GM19240 (cell line): ENCODE measurements around the gene CPA5.

Experiments used
- DNase-seq: peaks from one replicate; pipeline ENCODE4 v3.0.0; 2011; ENCODE audit warnings: low spot score; ENCODE audit not compliant: insufficient read length

Gene CPA5

DNA sequence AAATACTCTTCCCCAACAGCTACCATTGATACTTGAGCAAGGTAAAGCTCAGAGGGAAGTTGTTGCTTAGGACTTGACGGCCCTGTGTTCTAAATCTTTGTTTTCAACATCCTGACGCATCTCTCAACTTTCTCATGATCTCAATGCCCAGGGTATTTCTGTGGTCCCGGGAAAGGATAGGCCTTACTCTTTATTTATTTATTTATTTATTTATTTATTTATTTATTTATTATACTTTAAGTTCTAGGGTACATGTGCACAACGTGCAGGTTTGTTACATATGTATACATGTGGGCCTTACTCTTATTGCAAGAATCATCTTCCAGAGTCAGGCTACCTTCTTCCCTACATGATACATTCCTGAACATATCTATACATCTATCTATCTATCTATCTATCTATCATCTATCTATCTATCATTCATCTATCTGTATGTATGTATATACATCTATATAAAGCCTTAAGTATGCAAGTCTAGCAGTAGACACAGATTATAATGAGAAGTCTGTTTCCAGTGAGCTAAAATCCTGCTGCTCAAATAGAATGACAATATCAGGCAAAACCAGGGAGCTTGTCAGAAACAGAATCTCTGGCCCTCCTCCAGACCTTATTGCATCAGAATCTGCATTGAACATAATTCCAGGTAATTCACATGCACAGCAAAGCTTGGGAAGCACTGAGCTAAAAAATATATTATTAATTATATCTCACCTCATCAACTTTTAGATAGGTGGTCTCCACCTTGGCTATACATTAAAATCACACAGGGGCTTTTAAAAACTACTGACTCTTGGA is 12.2 kb upstream of the CPA5 start:
- DNase-seq: no peak

DNA sequence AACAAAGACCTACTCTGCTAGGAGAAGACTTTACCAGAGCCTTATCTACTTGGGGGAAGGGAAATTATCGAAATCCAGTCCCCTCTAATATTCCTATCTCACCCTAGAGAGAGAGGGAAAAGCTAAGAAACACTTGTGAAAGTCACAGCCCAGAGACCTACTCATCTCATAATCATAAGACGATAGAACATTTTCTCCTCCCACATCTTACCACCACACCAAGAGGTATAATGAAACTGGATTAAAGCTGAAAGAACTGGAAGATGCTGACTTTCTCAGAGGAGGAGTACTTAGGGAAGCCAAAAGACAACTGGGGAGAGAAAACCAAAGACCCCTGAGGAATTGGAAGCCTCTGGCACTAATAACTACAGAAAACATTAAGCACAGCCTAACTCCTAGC is 10.8 kb upstream of the CPA5 start:
- DNase-seq: no peak

DNA sequence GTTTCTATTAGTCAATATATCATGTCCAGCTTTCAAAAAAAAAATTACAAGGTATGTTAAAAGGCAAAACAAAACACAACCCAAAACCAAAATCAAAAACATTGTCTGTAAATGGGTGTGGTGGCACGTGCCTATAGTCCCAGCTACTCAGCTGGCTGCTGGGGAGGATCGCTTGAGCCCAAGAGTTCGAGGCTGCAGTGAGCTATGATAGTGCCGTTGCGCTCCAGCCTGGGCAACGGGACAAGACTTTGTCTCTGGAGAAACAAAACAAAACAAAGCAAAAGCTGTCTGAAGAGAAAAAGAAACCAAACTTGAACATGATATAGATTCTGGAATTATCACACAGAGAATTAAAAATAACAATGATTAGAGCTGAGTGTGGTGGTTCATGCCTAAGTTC is 10.3 kb upstream of the CPA5 start:
- DNase-seq: no peak

DNA sequence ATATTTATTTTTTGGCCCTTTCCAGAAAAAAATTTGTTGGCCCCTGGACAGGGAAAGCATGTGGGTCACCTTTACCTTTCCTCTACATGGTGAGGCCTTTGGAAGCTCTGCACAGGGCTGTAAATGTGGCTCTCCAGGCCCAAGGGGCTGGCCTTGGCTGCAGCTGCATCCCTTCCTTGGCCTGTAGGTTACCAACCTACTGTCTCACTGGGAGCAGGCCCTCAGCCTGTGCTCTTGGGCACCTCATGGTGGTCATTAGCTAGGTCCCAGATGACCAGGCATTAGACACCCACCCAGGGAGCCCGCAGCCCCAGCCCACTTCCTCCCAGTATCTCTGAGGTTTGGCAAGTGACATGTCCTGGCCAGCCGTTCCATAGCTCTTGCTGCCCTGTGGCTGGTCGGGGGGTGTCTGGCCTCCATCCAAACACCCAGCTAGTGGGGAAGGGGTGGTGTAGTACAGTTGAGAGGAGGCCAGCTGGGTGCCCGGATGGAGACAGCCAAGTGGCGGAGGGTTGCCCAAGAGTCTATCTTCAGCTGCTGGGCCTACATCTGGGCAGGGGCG is 7.1 kb upstream of the CPA5 start:
- DNase-seq: no peak

DNA sequence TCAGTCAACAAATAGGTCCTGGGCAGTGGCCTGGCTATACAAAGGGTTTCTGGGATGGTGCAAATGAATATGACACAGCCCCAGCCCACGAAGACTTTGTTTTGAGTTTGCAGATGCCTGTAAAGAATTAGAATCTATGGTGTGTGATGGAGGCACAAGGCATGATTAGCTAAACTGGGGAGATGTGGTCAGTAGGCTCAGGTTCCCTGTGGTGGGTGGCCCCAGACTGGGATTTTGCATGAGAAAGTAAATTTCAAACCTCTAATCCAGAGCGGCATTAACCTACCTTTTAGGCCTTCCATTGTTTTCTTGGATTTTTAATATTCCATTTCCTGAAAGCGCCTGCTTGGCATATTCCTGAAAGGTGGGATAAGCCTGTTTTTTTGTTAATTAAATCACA is 6.4 kb upstream of the CPA5 start:
- DNase-seq: no peak

DNA sequence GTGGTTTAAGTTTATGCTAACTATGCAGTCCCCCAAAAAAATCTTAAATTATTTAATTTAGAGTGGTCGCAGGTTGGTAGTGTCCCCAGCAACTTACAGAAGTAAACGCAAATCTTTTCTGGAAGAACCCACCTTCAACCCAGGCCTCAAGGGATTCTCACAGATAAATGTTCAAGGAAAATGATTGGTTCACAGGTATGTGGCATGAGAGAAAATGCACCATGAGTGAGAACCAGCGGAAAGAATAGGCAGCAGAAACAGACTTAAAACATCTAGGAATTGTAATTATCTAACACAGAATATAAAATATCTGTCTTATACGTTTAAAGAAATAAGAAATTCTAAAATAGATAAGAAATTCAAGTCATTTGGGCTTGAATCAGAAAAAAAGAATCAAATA is 2.7 kb upstream of the CPA5 start:
- no peak for DNase-seq

DNA sequence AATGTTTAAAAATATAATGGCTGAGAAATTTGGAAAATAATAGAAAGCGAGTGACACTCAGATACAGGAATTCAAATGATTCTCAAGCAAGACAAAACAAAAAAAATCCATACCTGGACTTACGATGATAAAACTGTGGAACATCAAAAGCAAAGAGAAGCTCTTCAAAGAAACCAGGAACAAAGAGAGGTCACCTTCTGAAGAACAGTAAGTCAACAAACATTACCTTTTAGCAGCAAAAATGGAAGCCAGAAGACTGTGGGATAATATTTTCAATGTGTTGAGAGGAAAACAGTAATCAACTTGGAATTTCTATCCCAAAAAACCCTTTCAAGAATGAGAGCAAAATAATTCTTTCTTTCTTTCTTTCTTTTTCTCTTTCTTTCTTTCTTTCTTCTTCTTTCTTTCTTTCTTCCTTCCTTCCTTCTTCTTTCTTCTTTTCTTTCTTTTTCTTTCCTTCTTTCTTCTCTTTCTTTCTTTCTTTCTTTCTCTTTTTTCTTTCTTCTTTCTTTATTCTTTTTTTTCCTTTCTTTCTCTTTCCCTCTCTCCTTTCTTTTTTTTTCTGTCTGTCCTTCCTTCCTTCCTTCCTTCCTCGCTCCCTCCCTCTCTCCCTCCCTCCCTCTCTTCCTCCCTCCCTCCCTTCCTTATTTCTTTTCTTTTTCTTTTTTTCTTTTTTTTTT is 1.8 kb upstream of the CPA5 start:
- DNase-seq: no peak

DNA sequence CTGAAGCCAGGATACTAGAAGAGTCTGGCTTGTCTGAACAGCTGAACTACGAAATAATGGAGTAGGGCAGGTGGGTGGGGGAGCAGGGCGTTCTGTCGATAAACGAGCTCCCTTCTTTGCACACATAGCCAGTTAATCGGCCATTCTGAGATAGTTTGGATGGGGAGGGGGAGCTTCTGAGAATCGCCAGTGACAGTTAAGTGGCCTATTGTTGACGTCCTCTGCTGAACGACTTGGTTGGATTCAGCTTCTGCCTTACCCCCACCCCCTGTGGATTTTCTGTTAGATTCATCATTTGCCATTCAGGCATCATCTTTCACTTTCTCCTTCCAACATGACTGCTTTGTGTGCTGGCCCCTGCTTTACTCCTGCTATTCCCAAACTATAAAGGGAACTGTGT is 520 bp downstream of the CPA5 start:
- no peak for DNase-seq

DNA sequence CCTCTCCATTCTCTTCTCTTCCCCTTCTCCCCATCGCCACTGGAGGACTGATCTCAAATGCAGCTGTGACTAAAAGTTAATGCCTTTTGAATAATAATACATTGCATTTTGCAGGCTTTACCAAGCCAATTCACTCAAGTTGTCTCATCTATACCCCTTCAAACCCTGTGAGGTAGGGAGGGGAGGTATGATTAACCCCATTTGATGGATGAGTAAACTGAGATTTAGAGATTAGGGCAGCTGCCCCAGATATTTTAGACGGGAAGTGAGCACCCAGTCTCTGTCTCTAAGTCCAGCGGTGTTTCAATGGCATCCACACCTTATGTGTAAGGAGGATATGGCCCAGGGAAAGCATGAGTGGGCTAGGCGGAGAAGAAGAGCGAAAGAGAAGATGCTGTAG is 1.1 kb downstream of the CPA5 start:
- DNase-seq: no peak

DNA sequence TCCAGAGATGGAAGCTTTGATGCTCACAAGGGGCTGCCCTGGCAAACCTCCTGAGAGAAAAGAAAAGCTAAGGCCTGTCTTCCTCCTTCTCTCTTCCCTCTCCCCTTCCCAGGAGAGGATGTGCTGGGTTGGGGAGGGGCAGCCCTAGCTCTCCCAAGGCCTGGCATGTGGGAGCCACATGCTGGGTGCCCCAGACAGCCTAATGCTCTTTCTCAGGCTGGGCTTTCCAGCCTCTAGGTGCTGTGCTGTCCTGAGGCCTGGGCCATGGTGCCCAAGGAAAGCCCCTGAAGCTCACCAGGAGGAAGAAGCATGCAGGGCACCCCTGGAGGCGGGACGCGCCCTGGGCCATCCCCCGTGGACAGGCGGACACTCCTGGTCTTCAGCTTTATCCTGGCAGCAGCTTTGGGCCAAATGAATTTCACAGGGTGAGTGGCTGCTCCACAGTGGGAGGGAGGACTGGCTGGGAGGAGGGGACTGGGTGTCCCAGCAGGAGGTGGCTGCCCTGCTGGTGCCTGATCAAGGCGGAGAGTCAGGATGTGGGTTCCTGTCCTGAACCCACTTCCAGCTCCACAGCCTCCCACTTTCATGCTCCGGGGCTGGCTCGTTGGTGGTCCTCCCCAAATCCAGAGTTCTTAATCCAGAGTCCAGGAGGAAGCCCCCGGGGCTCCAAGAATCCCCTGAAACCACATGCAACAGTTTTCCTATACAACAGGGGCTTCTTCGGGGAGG is 1.7 kb downstream of the CPA5 start:
- no peak for DNase-seq

DNA sequence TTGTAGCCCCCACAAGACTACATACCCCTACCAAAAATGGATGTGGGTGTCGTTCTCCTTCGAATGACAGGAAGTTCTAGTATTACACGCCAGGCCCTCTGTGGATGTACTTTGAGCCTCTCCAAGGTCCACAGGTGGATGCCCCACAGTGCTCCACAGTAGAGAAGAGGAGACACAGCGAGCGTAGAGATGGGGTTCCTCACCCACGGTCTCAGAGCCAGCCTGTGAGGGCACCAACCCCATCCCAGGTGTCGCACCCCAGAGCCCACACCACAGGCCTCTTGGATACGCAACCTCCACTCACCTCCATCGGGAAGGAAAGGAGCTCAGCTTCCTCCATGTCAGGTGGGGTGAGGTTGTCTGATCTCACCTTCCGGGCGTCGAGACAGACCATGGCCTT is 2.3 kb downstream of the CPA5 start:
- DNase-seq: no peak

DNA sequence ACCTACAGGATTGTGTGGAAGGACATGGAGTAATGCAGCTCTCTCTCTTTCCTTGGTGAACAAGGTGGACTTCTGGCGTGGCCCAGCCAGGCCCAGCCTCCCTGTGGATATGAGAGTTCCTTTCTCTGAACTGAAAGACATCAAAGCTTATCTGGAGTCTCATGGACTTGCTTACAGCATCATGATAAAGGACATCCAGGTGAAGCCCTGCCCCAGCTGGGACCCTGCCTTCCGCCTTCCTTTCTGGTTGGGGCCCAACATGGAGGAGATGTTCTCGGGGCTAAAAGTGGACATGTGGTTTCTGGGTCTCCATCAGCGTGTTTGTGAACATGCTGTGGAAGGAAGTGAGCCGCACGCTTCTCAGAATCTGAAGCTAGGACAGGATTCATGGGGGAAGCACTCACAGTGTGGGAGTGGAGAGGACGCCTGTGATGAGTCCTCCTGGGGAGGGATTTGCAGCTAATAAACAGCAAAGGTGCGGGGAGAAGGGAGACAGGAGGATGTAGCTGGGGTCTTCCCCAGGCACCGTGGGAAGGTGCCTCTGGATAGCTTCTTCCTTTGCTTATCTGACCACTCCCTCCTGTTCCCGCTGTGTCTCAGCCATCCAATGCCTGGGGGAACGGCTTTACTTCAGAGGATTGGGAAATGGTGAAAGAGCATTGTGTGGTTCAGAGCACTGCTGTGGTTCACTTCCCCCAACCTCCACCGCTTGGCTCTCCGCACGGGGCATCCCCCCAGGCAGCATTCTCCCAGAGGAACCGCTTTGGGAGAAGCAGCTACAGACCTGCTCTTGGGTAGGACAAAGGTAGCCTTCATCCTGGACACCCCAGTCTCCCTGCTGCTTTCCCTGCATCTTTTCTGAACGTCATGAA is 5.5 kb downstream of the CPA5 start:
- no peak for DNase-seq

DNA sequence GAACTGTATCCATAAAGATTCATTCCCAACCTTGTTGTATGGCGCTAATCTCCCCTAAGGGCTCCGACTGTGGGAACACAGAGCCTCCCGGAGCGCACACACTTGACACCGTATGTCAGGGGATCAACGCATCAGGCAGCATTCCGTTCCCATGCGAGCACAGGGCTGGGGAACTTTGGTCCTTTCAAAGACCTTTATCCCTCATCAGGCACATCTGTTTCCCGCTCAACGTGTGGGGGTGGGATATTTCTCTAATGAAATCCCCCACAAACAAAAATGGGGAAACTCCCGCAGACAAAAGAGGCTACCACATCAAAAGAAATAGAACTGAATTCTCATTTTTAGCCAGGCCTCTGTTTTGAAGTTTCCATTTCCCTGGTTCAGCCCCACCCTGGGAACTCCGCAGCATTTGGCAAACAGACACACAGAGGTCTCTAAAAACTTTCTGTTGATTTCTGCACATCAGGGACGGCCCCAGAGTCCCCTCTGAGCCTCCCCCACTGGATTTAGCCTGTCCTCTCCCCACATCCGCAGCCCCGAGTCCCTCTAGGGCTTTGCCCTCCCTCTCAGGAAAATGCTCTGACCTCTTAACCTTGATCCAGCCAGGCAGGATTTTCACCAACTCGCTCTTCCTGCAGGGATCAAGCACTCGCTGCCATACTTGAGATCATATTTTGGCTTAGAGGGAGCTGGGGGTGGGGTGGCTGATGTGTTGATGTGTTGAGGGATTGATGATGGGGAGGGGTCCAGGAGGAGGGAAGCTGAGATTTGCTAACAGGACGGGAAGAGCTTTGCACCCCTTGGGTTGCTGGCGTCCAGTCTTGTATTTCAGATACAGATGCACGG is 6.6 kb downstream of the CPA5 start:
- no peak for DNase-seq

DNA sequence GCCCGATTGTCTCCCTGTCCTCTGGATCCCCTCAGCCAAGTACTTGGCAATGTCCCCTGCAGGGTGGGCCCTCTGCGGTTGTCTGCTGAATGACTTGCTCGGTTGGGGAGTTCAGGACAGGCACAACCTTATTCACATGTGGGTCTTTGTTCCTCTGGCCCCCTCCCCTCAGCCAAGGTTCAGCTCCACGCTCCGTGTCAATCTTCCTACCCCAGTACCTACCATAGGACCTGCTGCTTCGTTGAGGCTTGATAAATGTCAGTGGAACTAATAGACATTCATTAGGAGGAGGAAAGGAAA is 7.1 kb downstream of the CPA5 start:
- no peak for DNase-seq

DNA sequence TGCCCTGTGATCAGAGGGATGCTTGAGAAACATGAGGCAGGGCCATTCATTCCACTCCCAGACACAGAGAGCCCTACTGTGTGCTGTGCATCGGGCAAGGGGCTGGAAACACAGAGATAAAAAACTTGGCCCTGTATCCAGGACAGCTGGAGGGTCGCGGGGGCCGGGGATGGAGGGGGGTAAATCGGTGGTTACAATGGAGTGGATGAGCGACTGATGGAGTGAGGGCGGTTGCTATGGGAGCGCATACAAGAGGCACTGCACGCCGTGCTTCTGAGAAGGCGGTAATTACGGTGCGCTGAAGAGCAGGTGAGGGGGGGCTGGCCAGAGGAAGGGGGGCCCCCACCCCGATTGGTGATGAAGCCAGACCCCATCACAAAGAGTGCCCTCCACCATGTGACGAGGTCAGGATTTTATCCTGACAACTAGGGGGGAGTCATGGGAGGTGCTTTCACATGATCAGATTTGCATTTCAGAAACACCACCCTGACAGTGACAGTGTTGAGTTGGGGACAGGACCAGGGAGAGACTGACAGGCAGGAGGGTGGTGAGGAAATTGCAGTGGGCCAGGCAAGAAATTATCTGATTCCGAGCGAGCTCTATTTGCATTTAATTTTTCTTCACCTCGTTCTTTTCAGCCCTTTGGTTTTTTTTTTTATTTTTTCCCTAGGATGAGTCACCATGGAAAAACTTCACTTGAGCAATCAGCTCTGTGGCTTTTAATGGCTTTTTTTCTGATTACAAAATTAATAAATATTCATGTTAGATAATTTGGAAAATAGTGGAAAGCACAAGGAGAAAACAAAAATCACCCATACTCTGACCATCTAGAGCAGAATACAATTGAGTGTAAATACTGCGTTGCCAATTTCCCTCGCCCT is 7.8 kb downstream of the CPA5 start:
- DNase-seq: no peak

DNA sequence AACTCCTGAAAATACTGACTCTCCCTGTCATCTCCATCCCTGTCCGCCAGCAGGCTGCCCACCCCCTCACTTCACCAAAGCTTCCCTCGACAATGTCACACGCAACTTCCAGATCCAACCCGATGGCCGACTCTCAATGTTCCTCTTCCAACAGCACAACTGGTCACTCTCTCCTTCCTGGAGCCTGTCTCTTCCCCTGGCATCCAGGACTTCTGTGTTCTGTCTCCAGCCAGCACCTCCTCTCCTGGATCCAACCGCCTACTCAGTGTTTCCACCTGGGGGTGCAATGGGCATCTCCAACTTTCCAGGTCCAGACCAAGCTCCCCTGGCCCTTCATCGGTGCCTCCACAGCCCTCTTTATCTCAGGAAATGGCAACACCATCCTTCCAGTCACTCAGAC is 8.6 kb downstream of the CPA5 start:
- DNase-seq: no peak

DNA sequence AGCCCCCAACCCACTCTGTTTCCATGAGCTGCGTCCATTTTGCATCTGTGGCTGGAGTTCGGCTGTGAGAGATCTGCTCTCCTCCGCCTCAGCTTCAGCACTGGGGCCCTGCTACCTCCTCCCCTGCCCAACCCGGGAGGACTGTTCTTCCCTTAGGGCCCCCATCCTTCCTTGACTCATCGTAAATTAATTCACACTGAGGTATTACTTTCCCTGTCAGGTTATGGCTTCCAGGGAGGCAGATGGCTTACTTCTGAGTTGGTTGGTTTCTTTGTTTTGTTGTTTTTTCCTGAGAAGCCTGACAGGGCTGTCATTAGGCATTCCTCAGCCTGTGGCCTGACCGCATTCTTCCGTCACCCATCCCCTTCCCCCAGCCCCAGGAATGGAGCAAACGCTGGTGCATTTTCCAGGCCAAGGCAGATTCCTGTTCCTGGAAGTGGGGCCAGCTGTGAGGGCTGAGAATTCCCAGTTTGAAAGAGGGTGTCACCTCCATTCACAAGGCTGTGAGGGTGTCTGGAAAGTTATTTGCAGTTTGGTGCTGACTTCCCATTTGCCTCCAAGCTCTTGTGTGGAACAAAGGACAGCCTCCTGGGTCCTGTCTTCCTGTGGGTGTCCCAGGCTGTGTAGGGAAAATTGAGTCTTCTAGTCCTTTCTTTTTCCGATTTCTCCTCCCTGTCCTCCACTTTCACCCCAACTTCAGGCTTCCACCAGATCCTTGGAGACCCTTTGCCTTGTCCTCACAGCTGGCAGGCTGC is 11.7 kb downstream of the CPA5 start:
- DNase-seq: no peak

DNA sequence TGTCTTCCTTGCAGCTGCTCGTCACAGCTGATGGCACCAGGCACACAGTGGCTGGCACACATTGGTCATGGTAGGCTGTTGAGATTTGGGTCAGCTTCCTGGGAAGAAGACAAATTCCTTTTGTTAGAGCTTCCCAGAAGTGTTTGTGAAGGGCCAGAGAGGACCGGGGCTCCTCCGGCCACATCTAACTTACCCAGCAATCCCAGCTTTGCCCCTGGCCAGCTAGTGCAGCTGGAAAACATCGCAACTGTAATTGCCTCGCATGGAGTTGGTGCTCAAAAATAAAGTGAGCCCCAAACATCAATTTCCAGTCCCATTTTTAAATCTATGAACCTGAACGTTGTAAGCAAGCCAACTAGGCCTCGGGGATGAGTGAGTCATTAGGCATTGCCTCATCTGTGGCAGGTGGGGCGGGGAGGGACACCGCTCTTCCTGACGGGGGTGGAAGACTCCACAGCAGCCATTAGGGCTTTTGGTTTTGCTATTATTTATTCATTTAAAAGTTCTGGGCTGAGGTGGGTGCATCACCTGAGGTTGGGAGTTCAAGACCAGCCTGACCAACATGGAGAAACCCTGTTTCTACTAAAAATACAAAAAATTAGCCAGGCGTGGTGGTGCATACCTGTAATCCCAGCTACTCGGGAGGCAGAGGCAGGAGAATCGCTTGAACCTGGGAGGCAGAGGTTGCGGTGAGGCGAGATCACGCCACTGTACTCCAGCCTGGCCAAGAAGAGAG is 12.4 kb downstream of the CPA5 start:
- DNase-seq: no peak
